DOHH2 (cell line): ENCODE measurements around the gene LRRC8D.

Source experiments
- H3F3A ChIP-seq: fragments of 200-600 bp; sonication (generic), shearing (Covaris generic); 2 replicates; pipeline ENCODE4 v1.6.0; 2016; ENCODE audit warnings: antibody characterized with exemption, mild to moderate bottlenecking; ENCODE audit not compliant: control insufficient read depth, insufficient read depth
- H3K27ac ChIP-seq: fragments of 200-600 bp; sonication (generic); 2 replicates; pipeline ENCODE4 v1.5.1; 2014; ENCODE audit warnings: low read depth, mild to moderate bottlenecking, low read length, moderate library complexity
- H3K27me3 ChIP-seq: fragments of 200-600 bp; sonication (generic); 2 replicates; pipeline ENCODE4 v1.6.1; 2014; ENCODE audit warnings: mild to moderate bottlenecking, low read length, mixed read lengths; ENCODE audit not compliant: control insufficient read depth
- H3K36me3 ChIP-seq: fragments of 200-600 bp; sonication (generic); 2 replicates; pipeline ENCODE4 v1.6.1; 2014; ENCODE audit warnings: mild to moderate bottlenecking, low read length, moderate library complexity, mixed read lengths; ENCODE audit not compliant: control insufficient read depth
- H3K4me1 ChIP-seq: fragments of 200-600 bp; sonication (generic); 2 replicates; pipeline ENCODE4 v1.6.1; 2014; ENCODE audit warnings: mild to moderate bottlenecking, low read length, mixed read lengths; ENCODE audit not compliant: control insufficient read depth
- H3K4me2 ChIP-seq: fragments of 200-600 bp; sonication (generic); 2 replicates; pipeline ENCODE4 v1.6.0; 2014; ENCODE audit warnings: mild to moderate bottlenecking, low read length, moderate library complexity
- H3K4me3 ChIP-seq: fragments of 200-600 bp; sonication (generic); 2 replicates; pipeline ENCODE4 v1.5.1; 2014; ENCODE audit warnings: mild to moderate bottlenecking, low read length, mixed read lengths
- H3K79me2 ChIP-seq: fragments of 200-600 bp; sonication (generic); 2 replicates; pipeline ENCODE4 v1.6.1; 2014; ENCODE audit warnings: mild to moderate bottlenecking, low read length, mixed read lengths; ENCODE audit not compliant: control insufficient read depth
- H3K9me2 ChIP-seq: fragments of 200-600 bp; sonication (generic); replicated peaks from 2 replicates; pipeline ENCODE4 v1.6.1; 2014; ENCODE audit warnings: mild to moderate bottlenecking, low read length, mixed read lengths; ENCODE audit not compliant: control insufficient read depth
- H3K9me3 ChIP-seq: fragments of 200-600 bp; sonication (generic); 2 replicates; pipeline ENCODE4 v1.6.1; 2014; ENCODE audit warnings: antibody characterized with exemption, low read length, mixed read lengths; ENCODE audit not compliant: control insufficient read depth, insufficient read depth
- H4K20me1 ChIP-seq: fragments of 200-600 bp; sonication (generic); 2 replicates; pipeline ENCODE4 v1.6.0; 2014; ENCODE audit warnings: low read depth, mild to moderate bottlenecking, antibody characterized with exemption, low read length, moderate library complexity; ENCODE audit not compliant: control insufficient read depth, insufficient read depth
- CTCF ChIP-seq: fragments of 200-600 bp; sonication (generic); IDR thresholded peaks from one replicate; pipeline ENCODE4 v1.5.1; 2014; ENCODE audit warnings: antibody characterized with exemption, mild to moderate bottlenecking, low read depth, low read length; ENCODE audit not compliant: poor library complexity, severe bottlenecking
- EZH2phosphoT487 ChIP-seq: fragments of 200-600 bp; sonication (generic); IDR thresholded peaks from 2 replicates; pipeline ENCODE4 v1.6.1; 2017; ENCODE audit warnings: borderline replicate concordance, mild to moderate bottlenecking, antibody characterized with exemption, low read length, moderate library complexity, mixed read lengths

The LRRC8D gene

GRCh38 chr1:89872567-89872966 lies 51.7 kb downstream of the LRRC8D start:
- Histone ChIP-seq H3K79me2 (peaks cover 4% of the 10 kb centered on the region), H3F3A (no peaks in the 10 kb centered on the region), H3K27ac (no peak overlapping the region), H3K4me2 (no peak overlapping the region), H3K36me3 (peaks cover 24% of the 10 kb centered on the region), H3K9me2 (no peaks in the 10 kb centered on the region), H4K20me1 (no peaks in the 10 kb centered on the region), H3K9me3 (no peaks in the 10 kb centered on the region), H3K4me1 (no peaks in the 10 kb centered on the region), H3K4me3 (no peak overlapping the region), H3K27me3 (no peaks in the 10 kb centered on the region)
- TF ChIP-seq CTCF, result no peak
- TF ChIP-seq EZH2phosphoT487, result no peak

GRCh38 chr1:89873288-89873687 lies 52.5 kb downstream of the LRRC8D start:
- peaks cover 4% of the 10 kb centered on the region for H3K79me2 ChIP-seq
- H3K27me3 ChIP-seq, result no peaks in the 10 kb centered on the region
- H3K4me1 ChIP-seq, result no peaks in the 10 kb centered on the region
- no peak overlapping the region for H3K27ac ChIP-seq
- H3K4me2 ChIP-seq, result no peak overlapping the region
- TF ChIP-seq EZH2phosphoT487 (no peak), CTCF (no peak)
- H3K4me3 ChIP-seq, result no peak overlapping the region
- H3F3A ChIP-seq, result no peaks in the 10 kb centered on the region
- H3K9me3 ChIP-seq, result no peaks in the 10 kb centered on the region
- H4K20me1 ChIP-seq, result no peaks in the 10 kb centered on the region
- no peaks in the 10 kb centered on the region for H3K9me2 ChIP-seq
- H3K36me3 ChIP-seq, result peaks cover 19% of the 10 kb centered on the region

GRCh38 chr1:89873770-89874169 lies 52.9 kb downstream of the LRRC8D start:
- H4K20me1 ChIP-seq, result no peaks in the 10 kb centered on the region
- H3F3A ChIP-seq, result no peaks in the 10 kb centered on the region
- no peak overlapping the region for H3K4me3 ChIP-seq
- TF ChIP-seq EZH2phosphoT487, result no peak
- no peak for TF ChIP-seq CTCF
- no peak overlapping the region for H3K27ac ChIP-seq
- H3K27me3 ChIP-seq, result no peaks in the 10 kb centered on the region
- no peaks in the 10 kb centered on the region for H3K9me3 ChIP-seq
- no peak overlapping the region for H3K4me2 ChIP-seq
- peaks cover 14% of the 10 kb centered on the region for H3K36me3 ChIP-seq
- H3K9me2 ChIP-seq, result no peaks in the 10 kb centered on the region
- peaks cover 6% of the 10 kb centered on the region for H3K79me2 ChIP-seq
- H3K4me1 ChIP-seq, result no peaks in the 10 kb centered on the region

GRCh38 chr1:89876463-89876862 lies 55.6 kb downstream of the LRRC8D start:
- H3K4me2 ChIP-seq, result no peak overlapping the region
- H3K27ac ChIP-seq, result no peak overlapping the region
- peaks cover 6% of the 10 kb centered on the region for H3K79me2 ChIP-seq
- TF ChIP-seq EZH2phosphoT487 (no peak), CTCF (no peak)
- H3F3A ChIP-seq, result no peaks in the 10 kb centered on the region
- no peaks in the 10 kb centered on the region for H4K20me1 ChIP-seq
- H3K9me3 ChIP-seq, result 0 out of 2 replicates have a peak, but pooled peaks cover 4% of the 10 kb centered on the region
- no peaks in the 10 kb centered on the region for H3K9me2 ChIP-seq
- H3K27me3 ChIP-seq, result no peaks in the 10 kb centered on the region
- no peaks in the 10 kb centered on the region for H3K4me1 ChIP-seq
- peaks cover 10% of the 10 kb centered on the region for H3K36me3 ChIP-seq
- H3K4me3 ChIP-seq, result no peak overlapping the region
